HG02798 (cell line): ENCODE results near the gene NT5C1A.
A peak's percentile ranks its signal among the peaks of the same experiment; 100 is the strongest.

Source experiments
- ATAC-seq: cut with Tn5 transposase; IDR thresholded peaks from one replicate; pipeline ENCODE4 v1.9.1; 2021; ENCODE audit warnings: mild to moderate bottlenecking; ENCODE audit not compliant: unreplicated experiment, poor library complexity

The NT5C1A gene

GRCh38 chr1:39642796-39643195, 29.1 kb downstream of the NT5C1A start:
- no peak for ATAC-seq

GRCh38 chr1:39640861-39641260, 31.0 kb downstream of the NT5C1A start:
- ATAC-seq = no peak

- peak; percentile 48 for ATAC-seq
Observed at GRCh38 chr1:39639305-39640130, 32.4 kb downstream of the NT5C1A start, which contains the start of gene HEYL. TSS of gene HEYL (minus strand) at chr1:39639643. CDS start at chr1:39639625, 18 bp downstream.

- no peak for ATAC-seq
Observed at GRCh38 chr1:39638965-39639304, 33.0 kb downstream of the NT5C1A start.

GRCh38 chr1:39637361-39637760, 34.5 kb downstream of the NT5C1A start:
- no peak for ATAC-seq

- ATAC-seq = no peak
Observed at GRCh38 chr1:39635871-39636210, 36.1 kb downstream of the NT5C1A start.

GRCh38 chr1:39635205-39635870, 36.6 kb downstream of the NT5C1A start:
- ATAC-seq = no peak

- no peak for ATAC-seq
Observed at GRCh38 chr1:39633422-39633821, 38.5 kb downstream of the NT5C1A start.

GRCh38 chr1:39632682-39633417, 39.1 kb downstream of the NT5C1A start:
- no peak for ATAC-seq

- no peak for ATAC-seq
Observed at GRCh38 chr1:39632323-39632681, 39.6 kb downstream of the NT5C1A start.

GRCh38 chr1:39631361-39632322, 40.3 kb downstream of the NT5C1A start:
- ATAC-seq = no peak

- ATAC-seq = no peak
Observed at GRCh38 chr1:39628807-39629350, 43.0 kb downstream of the NT5C1A start.

- ATAC-seq = no peak
Observed at GRCh38 chr1:39626646-39627045, 45.3 kb downstream of the NT5C1A start.

GRCh38 chr1:39625462-39626273, 46.2 kb downstream of the NT5C1A start:
- no peak for ATAC-seq

GRCh38 chr1:39625009-39625408, 46.9 kb downstream of the NT5C1A start:
- ATAC-seq = no peak

- ATAC-seq = no peak
Observed at GRCh38 chr1:39623053-39623452, 48.9 kb downstream of the NT5C1A start.

- ATAC-seq = no peak
Observed at GRCh38 chr1:39622427-39622826, 49.5 kb downstream of the NT5C1A start.

- ATAC-seq = no peak
Observed at GRCh38 chr1:39620659-39621165, 51.2 kb downstream of the NT5C1A start.

GRCh38 chr1:39617488-39618049, 54.3 kb downstream of the NT5C1A start:
- no peak for ATAC-seq
